Amniotic stem cell (primary cell): ENCODE measurements around the gene MUC6.

Experiments used
- DNase-seq: peaks from one replicate; lab custom pipeline; 2025; lab: John Stamatoyannopoulos, UW

MUC6 gene

DNA sequence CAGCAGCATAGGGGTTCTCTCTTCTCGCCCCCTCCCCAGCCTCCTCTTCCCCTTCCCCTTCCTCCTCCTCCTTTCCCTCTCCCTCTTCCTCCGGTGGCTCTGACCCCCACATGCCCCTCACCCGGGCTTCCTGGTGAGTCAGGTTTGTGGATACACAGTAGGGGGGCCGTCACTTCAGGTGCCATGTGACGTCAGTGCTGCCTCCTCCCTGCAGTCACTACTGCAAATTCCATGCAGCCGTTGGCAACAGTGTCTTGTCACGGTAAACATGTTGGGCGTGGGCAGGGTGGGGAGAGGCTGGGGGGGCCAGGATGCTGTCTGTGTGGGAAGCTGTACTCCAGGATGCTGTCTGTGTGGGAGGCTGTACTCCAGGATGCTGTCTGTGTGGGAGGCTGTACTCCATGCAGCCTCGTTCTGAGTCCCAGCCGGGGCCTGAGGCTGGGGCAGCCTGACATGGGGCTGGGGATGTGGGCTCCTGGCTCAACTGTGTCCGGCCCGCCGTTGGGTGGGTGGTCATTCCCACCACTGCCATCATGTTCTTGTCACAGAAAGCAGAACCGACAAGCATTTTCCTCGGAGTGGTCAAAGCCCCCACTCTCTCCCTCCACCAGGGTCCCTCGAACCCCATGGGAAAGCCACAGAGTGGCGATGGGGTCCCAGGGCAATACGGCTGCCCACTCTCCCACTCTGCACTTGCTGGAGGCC, 35.8 kb upstream of the MUC6 start:
- no peak for DNase-seq

DNA sequence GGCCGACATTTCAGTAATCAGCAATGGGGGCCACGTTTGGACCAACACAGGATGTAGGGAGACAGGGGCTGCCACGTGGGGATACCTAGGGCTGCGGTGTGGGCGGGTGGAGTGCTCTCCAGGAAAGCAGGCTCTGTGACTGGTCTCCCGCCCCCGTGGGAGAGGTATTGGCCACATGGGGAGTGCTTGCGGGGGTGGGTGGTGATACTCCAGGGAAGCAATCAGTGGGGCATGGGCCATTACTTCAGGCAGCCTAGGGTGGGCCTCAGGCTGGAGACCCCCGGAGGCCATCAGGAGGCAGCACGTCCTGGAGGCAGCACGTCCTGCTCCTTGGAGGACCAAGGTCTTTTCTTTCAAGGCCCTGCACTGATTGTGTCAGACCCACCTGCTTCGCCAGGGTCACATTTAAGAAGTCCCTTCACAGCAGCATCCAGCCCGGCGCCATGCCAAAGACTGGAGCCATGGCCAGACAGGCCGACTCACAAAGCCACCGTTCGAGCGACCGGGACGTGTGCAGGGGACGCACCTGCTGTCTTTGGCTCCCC, 35.1 kb upstream of the MUC6 start:
- no peak for DNase-seq

DNA sequence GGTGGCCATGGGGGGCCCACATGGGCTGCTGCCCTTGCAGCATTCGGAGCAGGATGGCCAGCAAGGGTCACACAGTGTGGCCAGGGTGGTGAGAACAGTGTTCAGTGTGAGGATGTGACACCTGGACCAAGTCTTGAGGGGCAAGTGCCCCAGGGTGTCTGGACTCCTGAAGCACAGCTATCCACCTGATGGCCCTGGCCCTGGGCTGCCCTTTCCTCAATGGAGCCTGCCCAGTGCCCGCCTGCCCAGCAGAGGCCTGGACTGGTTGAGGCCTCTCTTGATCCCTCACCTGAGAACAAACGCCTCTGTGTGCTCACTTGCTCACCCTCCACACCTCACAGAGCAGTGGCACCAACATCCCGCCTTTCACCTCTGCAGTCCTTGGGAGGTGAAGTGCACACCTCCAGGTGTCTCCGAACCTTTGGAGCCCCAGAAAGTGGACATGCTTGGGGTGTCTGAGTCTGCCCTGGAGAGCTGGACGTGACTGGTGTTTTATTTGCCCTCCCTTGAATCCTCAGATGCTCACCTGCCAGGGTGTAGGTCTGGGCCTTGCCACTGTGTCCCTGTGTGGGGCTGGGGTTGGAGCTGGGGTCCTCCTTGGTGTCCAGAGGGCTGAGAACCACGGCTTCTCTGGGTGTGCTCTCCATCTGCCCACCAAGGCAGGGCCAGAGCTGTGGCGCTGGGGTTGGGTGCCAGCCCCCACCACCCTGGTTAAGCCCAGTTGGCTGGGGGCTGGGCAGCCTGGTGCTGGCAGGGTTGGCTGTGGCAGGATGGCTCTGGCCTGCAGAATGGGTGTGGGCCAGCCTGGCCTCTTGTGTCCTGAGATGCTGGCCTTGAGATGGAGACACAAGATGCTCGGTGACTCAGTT, 34.3 kb upstream of the MUC6 start:
- DNase-seq: no peak

DNA sequence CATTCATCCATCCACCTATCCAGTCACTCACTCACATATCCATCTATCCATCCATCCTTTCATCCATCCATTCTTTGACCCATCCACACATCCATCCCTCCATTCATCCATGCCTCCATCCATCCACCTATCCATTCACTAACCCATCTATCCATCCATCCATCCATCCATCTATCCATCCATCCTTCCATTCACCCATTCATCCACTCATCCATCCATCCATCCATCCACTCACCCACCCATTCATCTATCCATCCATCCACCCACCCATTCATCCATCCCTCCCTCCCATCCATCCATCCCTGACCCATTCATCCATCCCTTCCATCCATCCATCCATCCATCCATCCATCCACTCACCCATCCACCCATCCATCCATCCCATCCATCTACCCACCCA, 33.2 kb upstream of the MUC6 start:
- no peak for DNase-seq

DNA sequence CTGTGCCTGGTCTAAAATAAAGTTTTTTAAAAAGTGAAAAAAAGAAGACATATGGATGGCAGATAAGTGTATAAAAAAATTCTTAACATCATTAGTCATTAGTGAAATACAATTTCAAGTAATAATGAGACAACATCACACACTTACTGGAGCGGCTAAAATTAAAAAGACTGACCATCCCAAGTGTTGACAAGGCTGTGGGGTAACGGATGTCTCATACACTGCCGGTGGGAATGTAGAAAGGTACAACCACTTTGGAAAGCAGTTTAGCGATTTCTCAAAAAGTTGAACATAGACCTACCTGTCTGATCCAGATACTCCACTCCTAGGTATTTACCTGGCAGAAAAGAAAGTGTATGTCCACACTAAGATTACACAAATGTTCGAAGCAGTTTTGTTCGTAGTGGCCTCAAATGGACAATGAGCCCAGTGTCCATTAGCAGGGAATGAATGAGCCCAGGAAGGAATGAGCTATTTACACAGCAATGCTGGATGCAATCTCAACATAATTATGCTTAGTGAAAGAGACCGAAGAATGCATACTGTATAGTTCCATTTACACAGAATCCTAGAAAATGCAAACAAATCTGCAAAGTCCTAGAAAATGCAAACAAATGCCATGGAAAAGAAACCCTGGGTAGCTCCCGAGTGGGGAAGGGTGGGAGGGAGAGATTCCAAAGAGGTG, 31.4 kb upstream of the MUC6 start:
- DNase-seq: no peak

DNA sequence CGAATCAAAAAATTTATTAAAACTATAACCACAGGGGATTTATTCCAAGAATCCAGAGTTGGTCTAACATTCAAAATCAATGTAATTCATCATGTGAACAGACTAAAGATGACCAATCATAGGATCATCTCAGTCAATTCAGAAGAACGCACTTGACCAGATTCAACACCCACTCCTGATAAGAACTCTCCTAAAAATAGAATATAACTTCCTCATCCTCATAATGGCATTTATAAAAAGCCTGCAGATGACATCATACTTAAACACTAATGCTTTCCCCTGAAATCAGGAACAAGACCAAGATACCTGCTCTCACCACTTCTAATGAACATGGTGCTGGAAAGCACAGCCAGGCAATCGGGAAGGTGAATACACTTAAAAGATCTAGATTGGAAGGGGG, 27.6 kb upstream of the MUC6 start:
- DNase-seq: no peak

DNA sequence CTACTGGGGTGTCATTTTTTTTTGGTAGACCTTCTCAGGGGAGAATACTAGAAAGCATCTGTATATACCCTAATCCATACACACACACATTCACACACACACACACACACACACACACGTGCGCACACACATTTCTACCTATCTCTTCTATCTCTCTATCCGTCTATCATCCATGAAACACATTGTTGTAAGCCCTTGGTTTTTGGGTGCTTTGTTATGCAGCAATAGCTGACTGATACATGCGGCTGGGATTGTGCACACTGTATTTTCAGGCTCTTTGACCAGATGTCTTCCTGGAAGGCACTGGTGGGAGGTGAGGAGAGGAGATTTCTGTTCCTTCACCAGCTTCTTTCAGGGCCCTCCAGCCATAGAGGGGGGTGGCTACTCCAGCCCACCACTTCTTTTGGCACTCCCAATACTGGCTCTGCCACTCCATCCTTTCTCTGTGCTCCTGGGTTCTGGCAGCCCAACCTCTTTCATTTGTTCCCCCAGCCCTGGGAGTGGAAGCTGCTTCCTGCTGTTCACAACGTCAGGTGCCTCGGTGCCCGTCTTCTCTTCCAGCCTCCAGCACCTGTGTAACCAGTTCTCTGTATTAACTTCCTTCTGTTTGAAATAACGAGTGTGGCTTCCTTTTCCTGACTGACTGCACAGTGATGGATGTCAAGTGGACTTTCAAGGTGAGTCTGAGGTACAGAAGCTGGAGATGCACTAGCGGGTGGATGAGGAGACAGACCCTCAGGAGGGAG, 25.7 kb upstream of the MUC6 start:
- DNase-seq: no peak

DNA sequence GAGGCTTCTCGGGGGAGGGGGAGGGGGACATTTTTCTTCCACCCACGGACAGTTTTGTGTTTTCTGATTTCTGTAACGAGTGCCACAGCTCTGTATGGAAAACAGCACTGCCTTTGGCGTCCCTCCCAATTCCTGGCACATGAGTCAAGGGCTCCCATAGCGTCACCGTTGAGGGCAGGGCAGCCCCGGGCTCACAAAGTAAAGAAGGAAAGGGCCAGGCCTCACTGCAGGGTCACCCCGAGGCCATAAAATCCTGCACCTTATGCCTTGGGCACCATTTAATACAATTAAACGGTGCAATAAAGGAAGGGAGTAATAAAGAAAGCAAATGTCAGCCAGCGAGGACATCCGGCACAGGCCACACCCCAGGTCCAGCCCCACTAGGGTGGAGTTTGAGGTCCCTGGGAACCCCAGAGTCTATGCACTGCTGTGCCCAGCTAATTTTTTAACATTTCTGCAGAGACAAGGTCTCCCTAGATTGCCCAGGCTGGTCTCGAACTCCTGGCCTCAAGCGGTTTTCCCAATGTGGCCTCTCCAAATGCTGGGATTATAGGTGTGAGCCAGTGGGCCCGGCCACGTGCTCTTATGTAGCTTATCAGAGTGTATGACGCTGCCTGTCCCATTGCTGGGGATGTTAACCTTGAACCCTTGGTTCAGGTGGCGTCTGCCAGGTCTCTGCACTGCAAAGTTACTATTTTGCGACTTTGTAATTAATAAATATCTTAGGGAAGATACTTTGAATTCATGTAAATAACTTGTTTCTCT, 24.5 kb upstream of the MUC6 start:
- DNase-seq: peak; percentile 81

DNA sequence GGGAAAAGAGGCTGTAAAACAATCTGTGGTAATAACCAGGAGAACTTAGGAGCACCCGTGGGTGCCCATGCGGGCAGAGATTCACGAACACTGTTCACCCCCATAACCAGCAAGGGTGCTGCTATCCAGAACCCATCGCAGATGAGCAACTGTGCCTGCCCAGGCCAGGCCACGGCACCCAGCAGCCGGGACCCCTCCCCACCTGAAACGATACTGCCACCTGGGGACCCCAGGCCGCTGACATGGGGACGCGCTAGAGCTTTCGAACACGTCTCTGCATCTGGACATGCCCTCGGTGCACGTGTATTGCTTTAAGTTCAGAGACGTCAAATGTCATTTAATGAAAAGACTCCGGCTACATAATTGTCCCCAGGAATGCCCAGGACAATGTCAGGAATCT, 23.9 kb upstream of the MUC6 start:
- DNase-seq: no peak

DNA sequence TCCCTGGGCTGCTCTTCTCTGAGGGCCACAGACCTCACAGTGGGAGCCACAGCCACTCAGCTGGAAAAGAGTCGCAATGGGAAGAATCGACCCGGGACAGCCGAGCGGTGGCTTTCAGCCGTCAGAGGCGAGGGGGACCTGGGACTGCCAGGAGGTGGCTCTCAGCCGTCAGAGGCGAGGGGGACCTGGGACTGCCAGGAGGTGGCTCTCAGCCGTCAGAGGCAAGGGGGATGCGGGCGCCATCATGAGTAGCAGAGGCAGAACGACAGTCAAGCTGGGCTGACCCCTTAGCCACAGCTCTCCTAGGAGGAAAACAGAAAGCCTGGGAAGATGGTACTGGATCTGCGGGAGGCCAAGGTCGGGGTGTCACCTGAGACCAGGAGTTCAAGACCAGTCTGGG, 23.2 kb upstream of the MUC6 start:
- no peak for DNase-seq

DNA sequence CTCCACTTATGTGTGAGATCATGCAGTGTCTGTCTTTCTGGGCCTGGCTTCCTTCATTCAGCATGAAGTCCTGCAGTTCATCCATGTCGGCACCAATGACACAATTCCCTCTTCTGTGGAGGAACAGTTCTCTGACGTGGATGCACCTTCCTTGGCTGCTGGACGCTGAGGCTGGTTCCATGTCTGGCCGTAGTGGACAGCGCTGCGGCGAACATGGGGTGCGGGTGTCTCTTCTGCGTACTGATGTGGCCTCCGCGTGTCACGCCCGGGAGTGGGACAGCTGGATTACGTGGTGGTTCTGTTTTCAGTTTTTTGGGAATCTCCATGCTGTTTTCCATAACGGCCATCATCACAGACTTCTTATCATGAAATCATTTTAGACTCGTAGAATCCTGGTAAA, 21.3 kb upstream of the MUC6 start:
- DNase-seq: no peak

DNA sequence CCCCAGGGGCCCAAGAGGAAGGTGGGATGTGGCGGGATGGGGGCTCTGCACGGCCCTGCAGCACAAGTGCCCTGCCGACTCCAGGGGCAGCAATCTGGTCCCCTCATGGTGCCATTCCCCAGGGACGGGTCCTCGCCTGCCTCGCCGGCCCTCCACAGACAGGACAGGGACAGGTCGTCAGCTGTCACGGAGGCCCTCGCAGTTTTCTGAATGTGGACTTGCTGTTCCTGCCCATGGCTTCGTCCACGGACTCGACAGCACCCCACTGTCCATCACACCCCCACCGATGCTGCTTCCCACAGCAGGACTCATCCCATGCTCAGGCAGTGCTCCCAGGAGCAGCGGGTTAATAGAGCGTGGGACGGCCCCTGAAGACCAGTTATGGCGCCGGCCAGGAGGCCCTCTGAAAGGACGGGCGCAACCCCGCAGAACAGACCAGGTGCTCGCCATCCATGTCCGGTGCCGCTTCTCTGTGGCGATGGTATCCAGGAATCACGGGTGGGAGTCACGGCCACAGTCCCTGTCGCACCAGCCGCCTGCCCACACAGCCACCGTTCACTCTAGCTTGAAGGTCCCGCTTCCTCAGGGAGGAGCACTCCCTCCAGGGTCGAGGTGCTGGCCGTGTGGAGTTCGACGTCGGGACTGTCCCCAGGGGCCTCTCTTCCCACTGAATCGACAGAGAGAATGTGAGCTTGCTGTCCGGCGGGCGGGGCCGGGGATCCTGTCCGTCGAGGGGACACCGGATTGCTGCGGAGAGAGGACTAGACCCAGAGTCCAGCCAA, 19.7 kb upstream of the MUC6 start:
- no peak for DNase-seq

DNA sequence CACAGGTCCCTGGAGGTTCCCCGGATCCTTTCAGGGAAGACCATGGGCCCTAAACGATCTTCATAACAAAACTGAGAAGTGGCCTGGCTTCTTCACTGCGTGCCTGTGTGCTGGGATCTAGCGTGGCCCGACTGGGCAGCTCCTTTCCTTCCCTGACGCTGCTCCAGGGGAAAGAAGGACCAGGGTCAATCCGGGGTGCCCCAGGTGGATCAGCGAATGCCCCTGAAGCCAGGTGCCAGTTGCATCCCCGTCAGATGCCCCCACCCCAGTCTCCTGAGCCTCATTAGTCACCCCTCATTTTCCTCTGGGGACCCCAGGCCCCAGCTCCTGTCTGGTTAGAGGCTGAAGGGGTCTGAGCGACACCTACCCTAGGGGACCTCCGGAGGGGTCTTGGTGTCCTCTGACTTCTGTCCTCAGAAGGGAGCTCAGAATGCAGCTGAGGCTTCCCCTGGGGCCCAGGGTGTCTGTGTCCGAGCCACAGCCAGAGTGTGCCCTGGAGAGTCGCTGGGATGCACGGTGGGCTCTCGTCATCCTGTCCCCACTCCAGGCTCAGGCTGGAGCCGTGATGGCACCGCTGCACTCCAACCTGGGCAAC, 18.7 kb upstream of the MUC6 start:
- DNase-seq: no peak

DNA sequence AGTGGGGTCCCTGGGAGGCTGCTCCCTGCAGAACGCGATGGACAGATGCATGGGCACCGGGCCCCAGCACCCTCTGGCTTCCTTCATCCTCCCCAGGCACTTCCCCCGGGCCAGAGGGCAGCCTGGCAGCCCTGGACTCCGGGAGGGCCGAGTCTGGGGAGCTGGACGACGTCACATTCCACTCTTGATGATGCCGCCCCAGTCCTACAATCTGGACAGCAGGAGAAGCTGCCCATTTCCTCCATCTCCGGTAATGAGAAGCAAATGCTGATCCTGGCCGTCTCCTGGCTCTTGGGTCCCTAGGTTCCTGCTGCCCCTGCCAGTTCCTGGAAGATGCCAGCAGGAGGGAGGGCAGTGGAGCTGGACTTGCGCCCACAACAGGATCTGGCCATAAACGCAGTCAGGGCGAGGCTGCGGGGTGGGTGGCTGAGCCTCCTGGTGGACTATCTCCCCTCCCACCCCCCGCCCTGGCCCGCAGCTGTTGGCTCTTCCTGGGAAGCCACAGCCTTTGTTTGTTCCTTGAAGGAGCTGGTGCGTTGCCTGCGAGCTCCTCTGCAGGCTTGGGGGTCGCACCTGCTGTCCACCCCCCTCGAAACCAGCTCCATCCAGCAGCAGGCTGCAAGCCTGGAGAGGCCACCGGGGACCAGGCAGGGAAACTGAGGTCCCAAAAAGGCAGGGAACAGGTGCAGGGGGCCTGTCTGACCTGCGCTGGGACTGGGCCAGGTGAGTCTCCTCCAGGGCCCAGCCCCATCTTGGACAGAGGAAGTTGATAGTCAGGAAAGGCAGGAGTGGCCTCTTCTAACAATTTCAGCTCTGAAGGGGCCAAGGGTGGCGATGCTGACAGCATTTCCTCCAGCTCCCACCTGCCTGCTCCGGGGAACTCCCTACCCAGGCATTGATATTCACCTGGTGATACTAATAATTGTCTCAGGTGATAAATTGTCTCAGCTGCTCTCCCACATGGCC, 17.9 kb upstream of the MUC6 start:
- DNase-seq: no peak

DNA sequence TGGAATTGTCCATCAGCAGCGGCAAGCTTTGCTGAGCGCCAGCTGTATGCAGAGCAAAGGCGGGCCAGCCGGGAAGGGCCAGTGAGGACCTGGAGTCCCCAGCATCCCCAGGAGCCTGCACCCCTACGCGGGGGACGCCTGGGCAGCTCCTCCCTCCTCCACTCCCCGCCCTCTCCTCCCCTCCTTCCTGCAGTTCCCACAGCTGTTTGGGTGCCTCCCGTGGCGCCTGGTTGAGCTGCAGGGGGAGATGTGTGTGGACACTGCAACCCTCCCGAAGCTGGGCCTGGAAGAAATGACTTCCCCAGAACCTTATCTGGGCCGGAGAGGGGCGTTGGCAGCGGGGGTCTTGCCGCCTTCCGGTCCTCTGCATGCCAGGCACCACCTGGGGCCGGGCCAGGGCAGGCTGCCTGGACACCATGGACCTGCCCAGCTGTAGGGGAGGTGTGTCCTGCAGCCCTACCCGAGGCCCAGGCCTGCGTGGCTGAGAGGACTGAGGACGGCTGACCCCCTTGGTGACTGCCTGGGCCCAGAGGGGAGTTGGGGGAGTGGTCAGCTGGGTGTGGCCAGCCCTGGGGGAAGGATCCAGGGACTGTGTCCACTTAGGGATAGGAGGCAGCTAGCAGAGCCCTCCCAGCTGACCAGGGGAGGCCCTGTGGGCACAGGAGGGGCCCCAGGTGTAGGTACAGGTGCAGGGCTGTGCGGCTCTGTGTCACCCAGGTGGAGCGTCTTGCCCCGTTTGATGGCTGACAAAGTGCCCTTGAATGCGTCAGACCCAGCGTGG, 16.8 kb upstream of the MUC6 start:
- DNase-seq: no peak

DNA sequence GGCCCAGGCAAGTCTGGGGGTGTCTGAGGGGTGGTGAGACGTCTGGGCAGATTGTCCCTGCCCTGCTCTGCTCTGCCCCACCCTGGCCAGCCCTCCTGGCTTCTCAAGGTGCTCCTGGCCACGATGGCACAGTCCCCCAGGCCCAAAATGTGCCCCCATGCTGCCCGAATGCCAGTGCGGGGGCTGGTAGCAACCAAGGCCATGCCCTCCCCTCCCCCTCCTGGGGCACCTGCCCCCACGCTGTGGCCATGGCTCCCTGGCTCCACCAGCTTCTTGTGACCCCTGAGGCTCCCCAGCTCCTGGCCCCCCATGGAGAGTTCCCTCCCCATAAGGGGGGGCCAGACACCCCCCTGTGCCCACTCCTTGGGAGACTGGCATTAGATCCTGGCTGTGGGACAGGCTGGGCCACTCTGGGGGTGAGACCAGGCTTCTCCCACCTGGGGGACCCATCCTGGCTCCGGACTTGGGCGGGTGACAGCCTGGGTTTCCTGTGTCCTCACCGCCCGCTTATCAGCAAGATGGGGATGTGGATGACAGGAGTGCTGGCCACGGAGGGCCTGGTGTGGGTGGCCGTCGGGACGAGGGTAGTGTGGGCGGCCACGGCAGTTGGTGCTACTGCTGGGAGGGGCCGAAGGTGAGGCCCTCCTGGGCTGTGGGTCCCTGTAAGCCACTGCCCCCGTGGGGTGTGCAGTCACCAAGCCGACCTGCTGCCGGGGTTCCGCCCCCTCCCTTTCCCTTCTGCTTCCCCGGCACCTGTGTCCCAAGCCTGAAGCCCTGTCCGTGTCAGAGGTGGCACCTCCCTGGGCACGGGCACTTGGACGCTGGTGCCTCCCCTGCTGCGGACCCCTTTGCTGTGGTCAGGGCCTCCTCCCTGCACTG, 15.9 kb upstream of the MUC6 start:
- no peak for DNase-seq
